HepG2 (cell line): ENCODE measurements around the gene OSBPL2. TPM values are rescaled to one million over a fixed set of nuclear protein-coding genes. Genes with fewer than 3 reads are reported as not detected.

Source experiments
- CREM ChIP-seq, 2 experiments: sonication (generic) in 1 of 2; formaldehyde crosslinking in 1 of 2; IDR thresholded peaks; 2 replicates each; pipeline versions ENCODE4 v1.4.0 to v1.6.1; 2016 to 2020; ENCODE audit warnings: antibody characterized with exemption in 1 of 2, mild to moderate bottlenecking in 1 of 2, missing genetic modification reagents in 1 of 2
- FOXO1 ChIP-seq: sonication (generic); formaldehyde crosslinking; IDR thresholded peaks from 2 replicates; pipeline ENCODE4 v1.4.0; 2020; ENCODE audit warnings: missing genetic modification reagents
- GZF1 ChIP-seq: sonication (generic); formaldehyde crosslinking; IDR thresholded peaks from 2 replicates; pipeline ENCODE4 v1.5.1; 2020; ENCODE audit warnings: mild to moderate bottlenecking, missing genetic modification reagents
- HDAC1 ChIP-seq: sonication (generic); formaldehyde crosslinking; IDR thresholded peaks from 2 replicates; pipeline ENCODE4 v1.5.1; 2020; ENCODE audit warnings: mild to moderate bottlenecking, missing genetic modification reagents
- ISX ChIP-seq: sonication (generic); formaldehyde crosslinking; conservative IDR thresholded peaks from 2 replicates; pipeline ENCODE4 v1.5.0; 2020; ENCODE audit warnings: missing genetic modification reagents
- MED1 ChIP-seq: sonication (generic); formaldehyde crosslinking; IDR thresholded peaks from 2 replicates; pipeline ENCODE4 v1.4.0; 2020; ENCODE audit warnings: missing genetic modification reagents
- MXI1 ChIP-seq: IDR thresholded peaks from 3 replicates; pipeline ENCODE4 v1.6.1; 2012; ENCODE audit warnings: low read depth, low read length, inconsistent platforms, borderline replicate concordance
- NKX3-1 ChIP-seq: sonication (generic); formaldehyde crosslinking; IDR thresholded peaks from 2 replicates; pipeline ENCODE4 v1.5.0; 2020; ENCODE audit warnings: missing genetic modification reagents
- NR2F2 ChIP-seq: IDR thresholded peaks from 2 replicates; pipeline ENCODE4 v1.6.1; 2012; ENCODE audit warnings: low read depth, inconsistent platforms, borderline replicate concordance
- POGZ ChIP-seq: sonication (generic); formaldehyde crosslinking; IDR thresholded peaks from 2 replicates; pipeline ENCODE4 v1.4.0; 2020; ENCODE audit warnings: mild to moderate bottlenecking, missing genetic modification reagents
- SETDB1 ChIP-seq: sonication (generic); formaldehyde crosslinking; IDR thresholded peaks from 2 replicates; pipeline ENCODE4 v1.5.1; 2020; ENCODE audit warnings: missing genetic modification reagents, mild to moderate bottlenecking, borderline replicate concordance
- XRCC5 ChIP-seq: fragments of 200-400 bp; formaldehyde crosslinking; optimal IDR thresholded peaks from 2 replicates; pipeline ENCODE3; 2017; ENCODE audit warnings: mild to moderate bottlenecking, low read length
- ZNF121 ChIP-seq: sonication (generic); formaldehyde crosslinking; IDR thresholded peaks from 2 replicates; pipeline ENCODE4 v1.5.0; 2020; ENCODE audit warnings: mild to moderate bottlenecking, missing genetic modification reagents
- polyA plus RNA-seq, 8 experiments: library from polyadenylated mRNA; depleted of rRNA in 3 of 8; stranded (reverse) in 7 of 8; unstranded in 1 of 8; fragments of >200 nt; fragmentation: Illumina TruSeq in 4 of 8; extraction: Trizol in 4 of 8; gene quantifications; 2 replicates each; pipeline versions ENCODE4 v1.2.1 to v1.2.3, GENCODE V29; 2011 to 2016; ENCODE audit warnings: low read depth in 4 of 8, missing spikeins in 1 of 8, mixed read lengths in 1 of 8; ENCODE audit not compliant: insufficient read depth in 1 of 8
- total RNA-seq, 5 experiments: library from RNA; depleted of rRNA; stranded (reverse); fragments of >200 nt; fragmentation: Illumina TruSeq; extraction: Trizol; gene quantifications; 2 replicates each; pipeline ENCODE4 v1.2.3, GENCODE V29; 2016; ENCODE audit warnings: low read depth in 1 of 5
- TF ChIP-seq, protein P1 (sequence below): sonication (generic); formaldehyde crosslinking; IDR thresholded peaks from 2 replicates; pipeline ENCODE4 v1.5.0; 2020; ENCODE audit warnings: missing genetic modification reagents
- TF ChIP-seq, protein P2 (sequence below): sonication (generic); formaldehyde crosslinking; IDR thresholded peaks from 2 replicates; pipeline ENCODE4 v1.4.0; 2020; ENCODE audit warnings: missing genetic modification reagents
- TF ChIP-seq, protein P3 (sequence below): sonication (generic); formaldehyde crosslinking; IDR thresholded peaks from 2 replicates; pipeline ENCODE4 v1.5.1; 2020; ENCODE audit warnings: missing genetic modification reagents, mild to moderate bottlenecking, borderline replicate concordance
- TF ChIP-seq, protein P4 (sequence below): sonication (generic); formaldehyde crosslinking; IDR thresholded peaks from 2 replicates; pipeline ENCODE4 v1.4.0; 2020; ENCODE audit warnings: missing genetic modification reagents, borderline replicate concordance
- TF ChIP-seq, protein P5 (sequence below), 2 experiments: sonication (generic) in 1 of 2; formaldehyde crosslinking in 1 of 2; IDR thresholded peaks; 2 replicates each; pipeline versions ENCODE4 v1.5.1 to v1.6.1; 2011 to 2020; ENCODE audit warnings: borderline replicate concordance in 1 of 2, low read depth in 1 of 2, low read length in 1 of 2, mild to moderate bottlenecking in 1 of 2, missing genetic modification reagents in 1 of 2, moderate library complexity in 1 of 2
- TF ChIP-seq, protein P6 (sequence below): sonication (generic); formaldehyde crosslinking; IDR thresholded peaks from 2 replicates; pipeline ENCODE4 v1.8.0; 2022; ENCODE audit warnings: mild to moderate bottlenecking, missing genetic modification reagents, moderate library complexity

Gene OSBPL2
- total and polyA plus RNA-seq, 2 of the 13 experiments (the other 11 are each of a cell fraction or from before 2014, with no cell fraction given): 18.5 to 37.4 TPM

DNA sequence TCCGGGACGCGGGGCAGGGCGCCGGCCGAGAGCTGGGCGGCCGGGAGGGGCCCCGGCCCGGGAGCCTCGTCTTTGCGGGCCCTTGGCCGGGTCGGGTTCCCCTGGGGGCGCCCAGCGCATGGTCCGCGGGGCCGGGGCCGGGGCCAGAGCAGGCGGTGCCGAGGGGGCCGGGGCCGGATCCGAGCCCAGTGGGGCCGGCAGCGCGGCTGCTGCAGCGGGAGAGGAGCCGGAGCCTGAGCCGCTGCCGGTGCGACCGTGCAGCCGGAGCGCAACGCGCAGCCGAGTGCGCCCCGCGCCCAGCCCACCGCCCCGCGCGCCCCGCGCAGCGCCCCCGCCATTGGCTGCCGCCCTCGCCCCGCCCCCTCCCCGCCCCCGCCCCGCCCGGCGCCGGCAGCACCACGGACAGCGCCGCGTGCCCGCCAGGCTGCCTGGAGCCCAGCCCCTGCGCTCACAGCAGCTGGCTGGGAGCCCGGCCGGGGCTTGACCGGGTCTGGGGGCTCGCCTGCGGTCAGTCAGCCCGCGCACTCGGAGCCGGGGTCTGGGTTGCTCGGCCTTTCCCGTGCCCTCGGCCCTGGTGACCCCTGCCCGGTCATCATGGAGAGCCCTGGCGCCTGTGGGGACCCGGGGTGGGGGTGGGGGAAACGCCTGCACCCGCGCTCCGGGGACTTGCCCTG is 18.2 kb upstream of the OSBPL2 start, which contains the start of gene HRH3 (continued):
- TF ChIP-seq ZNF121 (no peak), SETDB1 (CRISPR knock-in tag) (no peak), XRCC5 (no peak), MED1 (CRISPR knock-in tag) (0 out of 2 replicates have a peak, but pooled peaks have one; percentile 6), CREM (IDR thresholded peaks at IDR 0.05) (no peak), CREM (CRISPR knock-in tag; IDR thresholded peaks at IDR 0.05) (no peak), POGZ (CRISPR knock-in tag) (no peak; the same call in 1 of the 2 replicates), MXI1 (peak; percentile 88; the same call in 2 of the 3 replicates), FOXO1 (peak; percentile 59; the same call in 1 of the 2 replicates), ISX (CRISPR knock-in tag) (0 out of 2 replicates have a peak, but pooled peaks have one; percentile 53), GZF1 (CRISPR knock-in tag) (no peak), NR2F2 (no peak), NKX3-1 (CRISPR knock-in tag) (no peak), HDAC1 (CRISPR knock-in tag) (peak; percentile 70)
- TF ChIP-seq, protein P1, sequence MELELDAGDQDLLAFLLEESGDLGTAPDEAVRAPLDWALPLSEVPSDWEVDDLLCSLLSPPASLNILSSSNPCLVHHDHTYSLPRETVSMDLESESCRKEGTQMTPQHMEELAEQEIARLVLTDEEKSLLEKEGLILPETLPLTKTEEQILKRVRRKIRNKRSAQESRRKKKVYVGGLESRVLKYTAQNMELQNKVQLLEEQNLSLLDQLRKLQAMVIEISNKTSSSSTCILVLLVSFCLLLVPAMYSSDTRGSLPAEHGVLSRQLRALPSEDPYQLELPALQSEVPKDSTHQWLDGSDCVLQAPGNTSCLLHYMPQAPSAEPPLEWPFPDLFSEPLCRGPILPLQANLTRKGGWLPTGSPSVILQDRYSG: peak; percentile 89; the same call in 1 of the 2 replicates
- TF ChIP-seq, protein P2, sequence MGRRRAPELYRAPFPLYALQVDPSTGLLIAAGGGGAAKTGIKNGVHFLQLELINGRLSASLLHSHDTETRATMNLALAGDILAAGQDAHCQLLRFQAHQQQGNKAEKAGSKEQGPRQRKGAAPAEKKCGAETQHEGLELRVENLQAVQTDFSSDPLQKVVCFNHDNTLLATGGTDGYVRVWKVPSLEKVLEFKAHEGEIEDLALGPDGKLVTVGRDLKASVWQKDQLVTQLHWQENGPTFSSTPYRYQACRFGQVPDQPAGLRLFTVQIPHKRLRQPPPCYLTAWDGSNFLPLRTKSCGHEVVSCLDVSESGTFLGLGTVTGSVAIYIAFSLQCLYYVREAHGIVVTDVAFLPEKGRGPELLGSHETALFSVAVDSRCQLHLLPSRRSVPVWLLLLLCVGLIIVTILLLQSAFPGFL (CRISPR knock-in tag): no peak
- TF ChIP-seq, protein P3, sequence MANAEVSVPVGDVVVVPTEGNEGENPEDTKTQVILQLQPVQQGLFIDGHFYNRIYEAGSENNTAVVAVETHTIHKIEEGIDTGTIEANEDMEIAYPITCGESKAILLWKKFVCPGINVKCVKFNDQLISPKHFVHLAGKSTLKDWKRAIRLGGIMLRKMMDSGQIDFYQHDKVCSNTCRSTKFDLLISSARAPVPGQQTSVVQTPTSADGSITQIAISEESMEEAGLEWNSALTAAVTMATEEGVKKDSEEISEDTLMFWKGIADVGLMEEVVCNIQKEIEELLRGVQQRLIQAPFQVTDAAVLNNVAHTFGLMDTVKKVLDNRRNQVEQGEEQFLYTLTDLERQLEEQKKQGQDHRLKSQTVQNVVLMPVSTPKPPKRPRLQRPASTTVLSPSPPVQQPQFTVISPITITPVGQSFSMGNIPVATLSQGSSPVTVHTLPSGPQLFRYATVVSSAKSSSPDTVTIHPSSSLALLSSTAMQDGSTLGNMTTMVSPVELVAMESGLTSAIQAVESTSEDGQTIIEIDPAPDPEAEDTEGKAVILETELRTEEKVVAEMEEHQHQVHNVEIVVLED (CRISPR knock-in tag): 0 out of 2 replicates have a peak, but pooled peaks have one; percentile 35
- TF ChIP-seq, protein P4, sequence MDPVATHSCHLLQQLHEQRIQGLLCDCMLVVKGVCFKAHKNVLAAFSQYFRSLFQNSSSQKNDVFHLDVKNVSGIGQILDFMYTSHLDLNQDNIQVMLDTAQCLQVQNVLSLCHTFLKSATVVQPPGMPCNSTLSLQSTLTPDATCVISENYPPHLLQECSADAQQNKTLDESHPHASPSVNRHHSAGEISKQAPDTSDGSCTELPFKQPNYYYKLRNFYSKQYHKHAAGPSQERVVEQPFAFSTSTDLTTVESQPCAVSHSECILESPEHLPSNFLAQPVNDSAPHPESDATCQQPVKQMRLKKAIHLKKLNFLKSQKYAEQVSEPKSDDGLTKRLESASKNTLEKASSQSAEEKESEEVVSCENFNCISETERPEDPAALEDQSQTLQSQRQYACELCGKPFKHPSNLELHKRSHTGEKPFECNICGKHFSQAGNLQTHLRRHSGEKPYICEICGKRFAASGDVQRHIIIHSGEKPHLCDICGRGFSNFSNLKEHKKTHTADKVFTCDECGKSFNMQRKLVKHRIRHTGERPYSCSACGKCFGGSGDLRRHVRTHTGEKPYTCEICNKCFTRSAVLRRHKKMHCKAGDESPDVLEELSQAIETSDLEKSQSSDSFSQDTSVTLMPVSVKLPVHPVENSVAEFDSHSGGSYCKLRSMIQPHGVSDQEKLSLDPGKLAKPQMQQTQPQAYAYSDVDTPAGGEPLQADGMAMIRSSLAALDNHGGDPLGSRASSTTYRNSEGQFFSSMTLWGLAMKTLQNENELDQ: peak; percentile 76; the same call in 1 of the 2 replicates
- TF ChIP-seq, protein P5, sequence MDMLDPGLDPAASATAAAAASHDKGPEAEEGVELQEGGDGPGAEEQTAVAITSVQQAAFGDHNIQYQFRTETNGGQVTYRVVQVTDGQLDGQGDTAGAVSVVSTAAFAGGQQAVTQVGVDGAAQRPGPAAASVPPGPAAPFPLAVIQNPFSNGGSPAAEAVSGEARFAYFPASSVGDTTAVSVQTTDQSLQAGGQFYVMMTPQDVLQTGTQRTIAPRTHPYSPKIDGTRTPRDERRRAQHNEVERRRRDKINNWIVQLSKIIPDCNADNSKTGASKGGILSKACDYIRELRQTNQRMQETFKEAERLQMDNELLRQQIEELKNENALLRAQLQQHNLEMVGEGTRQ (IDR thresholded peaks at IDR 0.05; ENCODE audit: low read depth, low read length): no peak
- TF ChIP-seq, protein P5 (CRISPR knock-in tag; IDR thresholded peaks at IDR 0.05; ENCODE audit: borderline replicate concordance): no peak
- TF ChIP-seq, protein P6, sequence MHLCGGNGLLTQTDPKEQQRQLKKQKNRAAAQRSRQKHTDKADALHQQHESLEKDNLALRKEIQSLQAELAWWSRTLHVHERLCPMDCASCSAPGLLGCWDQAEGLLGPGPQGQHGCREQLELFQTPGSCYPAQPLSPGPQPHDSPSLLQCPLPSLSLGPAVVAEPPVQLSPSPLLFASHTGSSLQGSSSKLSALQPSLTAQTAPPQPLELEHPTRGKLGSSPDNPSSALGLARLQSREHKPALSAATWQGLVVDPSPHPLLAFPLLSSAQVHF: peak; percentile 88; the same call in 1 of the 2 replicates
